GM12872 (cell line): ENCODE measurements around the gene HECW1.

Experiments
- CTCF ChIP-seq: IDR thresholded peaks from 3 replicates; pipeline ENCODE4 v1.5.1; 2011; ENCODE audit warnings: low read depth, mild to moderate bottlenecking, low read length, moderate library complexity; ENCODE audit not compliant: insufficient read depth

Gene HECW1

GRCh38 chr7:43590862-43591557 is 478.6 kb downstream of the HECW1 start:
- no peak for TF ChIP-seq CTCF

- TF ChIP-seq CTCF: no peak
Measured at GRCh38 chr7:43591558-43592180, 479.2 kb downstream of the HECW1 start.

GRCh38 chr7:43592326-43592725 is 479.9 kb downstream of the HECW1 start:
- no peak for TF ChIP-seq CTCF

GRCh38 chr7:43593010-43593409 is 480.6 kb downstream of the HECW1 start:
- no peak for TF ChIP-seq CTCF

GRCh38 chr7:43594020-43594419 is 481.6 kb downstream of the HECW1 start:
- no peak for TF ChIP-seq CTCF

- no peak for TF ChIP-seq CTCF
Measured at GRCh38 chr7:43600056-43600455, 487.6 kb downstream of the HECW1 start.

- TF ChIP-seq CTCF: no peak
Measured at GRCh38 chr7:43602256-43602655, 489.8 kb downstream of the HECW1 start.
